Hematopoietic multipotent progenitor cell treated with erythropoietin and hydrocortisone succinate and interleukin-3 and kit ligand, for 17 days (in vitro differentiated cells): ENCODE data around the gene RRP1.
"Not testable (repeated sequence)": the region's sequence is repeated elsewhere in the genome, so short reads cannot be mapped to it uniquely, and the experiment has no call there.

ENCODE experiments used
- DNase-seq: peaks from one replicate; pipeline ENCODE4 v3.0.0-alpha.2; 2015; ENCODE audit warnings: low spot score

Gene RRP1

DNA sequence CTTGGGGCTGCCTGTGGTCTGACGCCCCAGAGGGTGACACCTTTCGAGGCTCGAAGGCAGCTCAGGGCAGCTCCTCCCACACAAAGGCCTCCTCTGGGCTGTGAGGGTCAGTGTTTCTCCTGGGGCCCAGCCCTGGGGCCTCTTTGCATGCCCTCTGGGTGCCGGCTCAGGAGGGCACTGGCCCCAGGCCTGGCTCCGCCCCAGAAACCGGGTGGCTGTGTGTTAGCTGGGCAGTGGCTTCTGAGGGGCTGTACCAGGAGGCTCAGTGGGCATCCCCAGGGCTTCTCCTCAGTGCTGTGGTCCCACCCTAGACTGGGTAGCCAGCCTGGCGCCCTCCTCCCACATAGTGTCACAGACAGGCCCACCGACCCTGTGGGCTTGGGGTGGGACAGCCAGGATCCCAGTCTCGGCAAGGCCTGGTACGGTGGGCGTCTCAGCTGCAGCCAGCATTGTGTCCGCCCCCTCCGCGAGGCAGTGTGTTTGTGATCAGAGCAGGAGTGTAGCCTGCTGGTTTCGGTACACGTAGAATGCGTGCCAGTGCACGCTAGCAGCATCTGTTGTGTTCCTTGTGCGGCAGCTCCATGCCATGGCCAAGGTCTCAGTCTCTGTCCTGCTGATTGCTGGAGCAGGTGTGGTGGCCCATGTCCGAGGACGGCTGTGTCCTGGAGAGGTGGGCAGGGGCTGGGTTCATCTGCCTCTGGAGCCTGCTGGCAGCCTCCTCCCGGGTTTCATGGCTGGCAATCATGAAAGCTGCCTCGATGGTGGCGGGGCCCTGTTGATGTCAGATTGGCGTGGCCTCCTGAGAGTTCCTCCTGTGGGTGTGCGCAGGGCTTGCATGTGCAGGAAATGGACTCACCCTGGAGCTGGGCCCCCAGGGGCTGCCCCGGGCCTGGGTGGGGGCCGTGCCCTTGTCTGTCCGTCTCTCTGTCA is 28.0 kb downstream of the RRP1 start:
- DNase-seq: no peak

DNA sequence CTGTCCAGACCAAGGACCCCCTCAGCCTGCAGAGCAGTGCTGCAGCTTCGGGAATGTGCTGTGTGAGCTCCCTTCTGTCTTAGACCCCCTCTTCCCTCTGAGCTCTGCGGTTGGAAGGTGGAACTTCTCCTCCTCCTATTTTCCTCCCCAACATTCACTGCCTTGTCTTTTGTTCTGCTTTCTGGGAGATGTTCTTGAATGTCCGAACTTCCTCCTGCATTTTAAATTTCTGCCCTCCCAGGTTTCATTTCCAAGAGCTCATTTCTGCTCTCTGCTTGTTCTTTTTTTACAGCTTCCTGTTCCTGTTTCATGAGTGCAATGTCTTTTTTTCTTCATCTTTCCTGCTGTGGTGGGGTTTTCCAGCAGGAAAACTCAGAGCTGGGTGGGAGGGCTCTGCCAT is 29.3 kb downstream of the RRP1 start:
- DNase-seq: no peak

DNA sequence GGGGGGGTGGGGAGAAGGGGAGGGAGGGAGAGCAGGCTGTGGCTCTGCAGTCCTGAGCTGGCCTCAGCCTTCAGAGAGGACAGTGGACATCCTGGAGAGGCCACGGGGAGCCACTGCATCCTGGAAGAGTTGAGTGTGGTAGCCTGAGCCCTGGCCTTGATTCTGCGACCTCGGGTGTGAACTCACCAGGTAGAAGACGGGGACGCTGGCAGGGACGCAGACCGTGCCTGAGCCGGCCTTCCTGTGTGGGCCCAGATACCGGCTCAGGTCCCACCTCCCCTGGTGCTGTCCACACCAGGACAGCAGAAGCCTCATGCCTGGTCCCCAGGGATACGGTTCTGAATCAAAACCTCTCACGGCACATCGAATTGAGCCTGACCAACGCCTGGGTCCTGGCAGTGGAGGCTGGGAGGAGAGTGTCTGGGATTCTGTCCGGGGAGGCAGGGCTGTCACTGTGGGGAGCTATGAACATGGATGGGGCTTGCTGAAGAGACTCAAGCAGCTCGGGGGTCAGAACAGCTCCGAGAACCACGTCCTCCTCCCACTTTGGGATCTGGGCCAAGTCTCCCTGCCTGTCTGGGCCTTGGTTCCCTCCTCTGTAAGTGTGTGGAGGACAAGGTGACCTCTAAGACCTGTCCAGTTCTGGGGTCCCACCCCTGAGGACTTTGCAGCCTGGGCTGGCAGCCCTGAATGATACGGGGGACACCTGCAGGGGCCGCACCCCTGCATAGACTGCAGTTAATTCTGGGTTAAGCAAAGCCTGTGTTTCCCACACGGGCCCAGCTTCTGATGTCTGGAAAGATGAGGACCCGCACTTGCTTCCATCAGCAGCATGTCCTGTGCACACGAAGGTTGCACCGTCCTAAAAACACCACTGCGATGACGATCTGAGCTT is 30.4 kb downstream of the RRP1 start:
- no peak for DNase-seq

DNA sequence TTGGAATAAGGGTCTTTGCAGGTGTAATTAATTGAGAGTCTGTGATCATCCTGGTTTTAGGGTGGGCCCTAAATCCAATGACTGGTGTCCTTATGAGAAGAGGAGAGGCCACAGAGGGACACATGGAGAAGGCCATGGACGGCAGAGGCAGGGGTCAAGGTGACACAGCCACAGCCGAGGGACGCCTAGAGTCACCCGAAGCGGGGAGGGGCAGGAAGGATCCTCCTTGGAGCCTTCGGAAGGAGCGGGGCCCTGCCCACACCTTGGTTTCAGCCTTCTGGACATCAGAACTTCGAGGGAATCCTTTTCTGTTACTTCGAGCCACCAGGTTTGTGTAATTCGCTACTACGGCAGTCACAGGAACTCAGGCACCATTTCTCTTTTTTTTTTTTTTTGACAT is 31.1 kb downstream of the RRP1 start:
- DNase-seq: no peak

DNA sequence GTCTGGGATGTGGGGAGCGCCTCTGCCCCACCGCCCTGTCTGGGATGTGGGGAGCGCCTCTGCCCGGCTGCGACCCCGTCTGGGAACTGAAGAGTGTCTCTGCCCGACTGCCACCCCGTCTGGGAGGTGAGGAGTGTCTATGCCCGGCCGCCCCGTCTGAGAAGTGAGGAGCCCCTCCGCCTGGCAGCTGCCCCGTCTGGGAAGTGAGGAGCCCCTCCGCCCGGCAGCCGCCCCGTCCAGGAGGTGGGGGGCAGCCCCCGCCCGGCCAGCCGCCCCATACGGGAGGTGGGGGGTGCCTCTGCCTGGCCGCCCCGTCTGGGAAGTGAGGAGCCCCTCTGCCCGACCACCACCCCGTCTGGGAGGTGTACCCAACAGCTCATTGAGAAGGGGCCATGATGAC is 32.8 kb downstream of the RRP1 start:
- not testable (repeated sequence) for DNase-seq

DNA sequence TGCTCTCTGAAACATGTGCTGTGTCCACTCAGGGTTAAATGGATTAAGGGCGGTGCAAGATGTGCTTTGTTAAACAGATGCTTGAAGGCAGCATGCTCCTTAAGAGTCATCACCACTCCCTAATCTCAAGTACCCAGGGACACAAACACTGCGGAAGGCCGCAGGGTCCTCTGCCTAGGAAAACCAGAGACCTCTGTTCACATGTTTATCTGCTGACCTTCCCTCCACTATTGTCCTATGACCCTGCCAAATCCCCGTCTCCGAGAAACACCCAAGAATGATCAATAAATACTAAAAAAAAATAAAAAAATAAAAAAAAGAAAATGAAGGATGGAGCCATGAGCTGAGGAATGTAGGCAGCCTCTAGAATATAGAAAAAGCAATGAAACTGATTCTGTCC is 33.4 kb downstream of the RRP1 start:
- DNase-seq: not testable (repeated sequence)

DNA sequence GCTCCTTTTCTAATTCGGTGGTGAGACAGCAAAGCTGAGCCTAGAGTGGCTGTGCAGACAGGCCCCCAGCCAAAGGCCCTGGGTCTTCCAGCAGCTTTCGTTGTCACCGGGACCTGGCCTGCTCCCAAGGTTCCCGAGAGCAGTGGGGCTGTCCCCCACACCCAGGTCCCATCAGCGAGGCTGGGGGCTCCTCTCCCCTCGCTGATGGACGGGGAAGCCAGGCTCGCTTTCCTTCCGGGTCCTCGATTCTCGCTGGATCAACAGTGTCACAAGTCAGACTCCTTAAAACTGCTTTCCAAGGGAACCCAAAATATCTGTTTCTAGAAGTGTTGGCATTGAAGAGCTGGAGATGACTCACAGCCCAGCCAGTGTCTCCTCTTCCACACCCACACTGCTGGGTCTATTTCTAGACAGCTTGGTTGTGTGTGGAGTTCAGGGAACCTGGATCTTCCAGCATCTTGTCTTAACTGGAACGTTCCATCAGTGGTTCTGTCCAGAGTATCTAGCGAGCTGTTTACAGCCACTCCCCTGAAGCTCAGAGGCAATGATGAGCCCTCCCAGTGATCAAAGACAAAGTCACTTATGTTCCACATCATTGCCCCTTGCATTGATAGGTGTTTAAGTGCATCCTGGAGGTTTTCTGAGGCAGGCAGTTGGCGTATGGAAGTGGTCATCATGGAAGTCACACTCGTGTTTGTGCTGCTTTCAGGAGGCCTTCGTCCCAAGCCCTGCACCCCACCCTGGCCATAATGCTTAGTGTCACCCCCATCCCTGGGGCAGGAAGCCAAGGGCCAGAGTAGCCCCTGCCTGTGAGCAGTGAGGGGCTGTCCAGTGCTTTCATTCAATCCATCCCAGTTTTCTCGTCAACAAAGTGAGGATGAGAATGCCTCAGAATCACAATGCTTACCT is 35.2 kb downstream of the RRP1 start:
- DNase-seq: no peak

DNA sequence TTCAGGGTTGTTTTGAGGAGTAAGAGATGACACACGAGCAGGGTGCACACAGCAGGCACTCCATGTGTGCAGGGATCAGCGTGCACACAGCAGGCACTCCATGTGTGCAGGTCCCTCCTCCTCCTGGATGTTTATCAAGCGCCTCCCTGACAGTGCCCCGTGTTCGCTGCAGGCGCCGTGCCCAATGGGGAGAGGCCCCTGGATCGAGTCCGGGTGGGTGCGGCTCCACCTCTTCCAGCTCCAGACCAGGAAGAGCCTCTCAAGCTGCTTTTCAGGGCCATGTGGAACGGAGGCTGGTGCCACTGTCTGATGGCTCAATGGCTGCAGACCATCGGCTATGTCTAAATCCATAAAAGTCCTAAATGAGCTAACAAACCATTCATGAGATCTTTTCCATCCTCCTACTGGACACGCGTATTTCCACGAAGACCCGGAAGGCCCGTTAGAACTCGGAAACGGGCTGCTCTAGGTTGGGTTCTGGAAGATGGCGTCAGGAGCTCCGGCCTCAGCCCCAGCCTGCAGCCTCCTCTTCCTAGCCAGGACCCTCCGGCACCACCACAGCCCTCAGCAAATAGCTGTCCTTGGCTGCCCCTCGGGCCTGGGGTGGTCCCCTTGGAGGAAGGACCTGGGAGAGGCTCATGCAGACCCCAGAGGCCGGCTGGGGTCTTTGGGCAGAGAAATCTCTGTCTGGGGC is 36.0 kb downstream of the RRP1 start:
- no peak for DNase-seq

DNA sequence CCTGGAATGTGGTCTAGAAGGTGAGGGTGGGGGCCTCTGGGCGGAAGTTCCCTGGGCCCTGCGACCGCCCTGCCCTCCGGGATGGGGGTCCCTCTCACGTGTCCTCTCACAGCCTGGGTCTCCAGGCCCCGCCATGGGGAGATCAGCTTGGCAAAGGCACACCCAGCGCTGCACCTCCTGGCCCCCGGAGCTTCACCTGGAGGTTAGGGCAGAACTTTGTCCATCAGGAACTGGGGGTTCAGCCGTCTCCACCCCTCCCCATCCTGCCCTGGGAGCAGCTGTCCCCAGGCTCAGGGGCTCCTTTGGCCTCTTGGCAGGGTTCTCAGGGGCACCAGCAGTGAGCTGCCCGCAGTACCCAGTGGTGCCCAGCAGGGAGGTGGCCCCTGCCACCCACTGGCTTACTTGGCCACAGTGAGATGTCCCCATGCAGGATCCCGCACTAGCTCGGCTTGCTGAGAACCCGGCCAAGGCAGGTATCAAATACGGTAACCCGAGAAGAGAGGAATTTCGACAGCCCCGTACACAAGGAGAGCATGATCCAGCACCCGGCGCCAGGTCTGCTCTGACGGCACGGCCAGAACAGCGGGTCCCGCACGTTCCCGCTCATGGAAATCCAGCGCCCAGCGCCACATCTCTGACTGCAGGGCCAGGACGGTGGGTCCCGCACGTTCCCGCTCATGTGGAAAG is 36.7 kb downstream of the RRP1 start:
- no peak for DNase-seq

DNA sequence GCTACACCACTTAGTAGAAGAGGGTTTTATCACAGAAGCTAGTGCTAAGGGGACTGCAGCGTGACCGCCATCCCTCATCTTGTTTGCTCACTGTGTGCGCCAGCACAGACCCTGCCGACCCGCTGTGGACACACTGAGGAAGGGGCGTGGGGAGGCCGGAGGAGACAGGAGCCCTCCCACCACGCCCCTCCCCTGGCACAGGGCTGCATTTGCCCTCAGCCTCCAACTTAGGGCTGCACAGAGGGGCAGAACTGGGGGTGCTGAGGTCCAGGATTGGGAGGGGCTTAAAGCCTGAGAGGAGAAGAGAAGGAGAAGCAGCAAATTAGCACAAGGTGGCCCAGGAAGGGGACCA is 37.2 kb downstream of the RRP1 start:
- DNase-seq: no peak

DNA sequence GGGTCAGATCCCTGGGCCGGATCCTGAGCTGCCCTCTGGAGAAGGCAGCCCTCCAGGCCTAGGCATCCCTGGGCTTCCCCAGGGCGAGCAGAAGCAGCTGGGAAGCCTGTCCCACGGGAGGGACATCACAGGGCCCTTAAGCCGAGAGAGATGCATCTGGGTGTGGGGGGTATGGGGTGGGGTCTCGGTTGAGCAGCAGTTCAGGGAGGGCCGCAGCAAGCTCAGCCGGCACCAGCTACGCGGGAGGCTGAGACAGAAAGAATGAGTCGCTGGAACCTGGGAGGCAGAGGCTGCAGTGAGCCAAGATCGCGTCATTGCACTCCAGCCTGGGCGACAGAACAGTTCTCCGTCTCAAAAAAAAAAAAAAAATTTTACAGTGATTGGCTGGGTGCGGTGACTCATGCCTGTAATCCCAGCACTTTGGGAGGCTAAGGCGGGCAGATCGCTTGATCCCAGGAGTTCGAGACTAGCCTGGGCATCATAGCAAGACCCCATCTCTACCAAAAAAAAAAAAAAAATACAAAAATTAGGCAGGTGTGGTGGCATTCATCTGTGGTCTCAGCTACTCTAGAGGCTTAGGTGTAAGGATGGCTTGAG is 37.7 kb downstream of the RRP1 start:
- no peak for DNase-seq

DNA sequence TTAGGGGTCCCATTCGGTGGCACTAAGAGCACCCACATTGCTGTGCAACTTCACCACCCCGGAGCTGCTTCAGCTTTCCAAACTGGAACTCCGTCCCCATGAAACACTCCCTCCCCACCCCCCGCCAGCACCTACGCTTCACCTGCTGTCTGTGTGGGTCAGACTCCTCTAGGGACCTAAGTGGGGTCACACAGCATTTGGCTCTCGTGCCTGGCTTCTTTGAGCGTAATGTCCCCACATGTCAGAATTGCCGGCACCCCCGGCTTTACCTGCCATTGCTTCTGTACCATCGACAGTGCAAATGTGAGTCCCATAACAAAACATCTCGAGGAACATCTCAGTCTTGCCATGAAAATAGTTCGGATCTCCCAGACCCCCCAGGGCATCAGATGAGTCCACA is 39.8 kb downstream of the RRP1 start:
- no peak for DNase-seq

DNA sequence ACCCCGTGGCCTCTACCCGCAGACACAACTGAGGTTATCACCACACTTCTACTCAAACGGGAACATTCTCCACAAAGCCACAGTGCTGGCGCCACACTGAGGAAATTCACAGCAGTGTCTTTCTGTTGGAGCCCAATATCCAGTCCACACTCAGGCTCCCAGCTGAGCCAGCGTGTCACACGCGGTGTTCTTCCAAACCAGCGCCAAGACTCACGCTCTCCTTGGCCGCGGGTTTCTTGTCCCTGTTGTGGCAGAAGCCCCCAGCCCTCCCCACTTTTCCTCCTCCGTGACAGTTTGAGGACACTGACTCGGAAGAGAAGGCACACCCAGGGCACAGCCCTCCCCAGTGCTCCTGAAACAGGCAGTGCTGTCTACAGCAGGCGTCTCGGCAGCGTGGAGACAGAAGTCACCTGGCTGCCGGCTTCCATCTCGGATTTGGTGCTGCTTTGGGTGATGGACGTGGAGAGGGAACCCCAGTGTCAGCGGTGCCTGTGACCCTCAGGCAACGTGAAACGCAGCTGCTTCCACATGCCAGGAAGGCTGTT is 40.3 kb downstream of the RRP1 start:
- no peak for DNase-seq

DNA sequence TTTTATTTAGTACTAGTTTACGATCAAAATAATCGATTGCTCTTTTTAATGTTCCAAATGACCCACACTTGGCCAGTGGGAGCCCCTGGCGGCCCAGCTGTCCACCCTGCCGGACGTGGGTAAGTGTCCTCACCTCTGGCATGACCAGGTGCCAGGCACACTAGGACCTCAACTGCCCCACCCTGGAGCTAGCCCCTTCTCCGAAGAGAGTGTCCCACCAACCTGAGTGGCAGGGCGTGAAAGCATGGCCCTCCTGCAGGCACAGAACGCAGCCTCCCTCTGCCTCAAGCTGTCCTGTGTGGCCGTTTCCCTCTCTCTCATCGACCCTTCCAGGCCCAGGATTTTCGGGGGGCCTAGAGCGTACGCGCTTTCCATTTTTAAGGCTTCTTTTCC is 42.8 kb downstream of the RRP1 start:
- no peak for DNase-seq

DNA sequence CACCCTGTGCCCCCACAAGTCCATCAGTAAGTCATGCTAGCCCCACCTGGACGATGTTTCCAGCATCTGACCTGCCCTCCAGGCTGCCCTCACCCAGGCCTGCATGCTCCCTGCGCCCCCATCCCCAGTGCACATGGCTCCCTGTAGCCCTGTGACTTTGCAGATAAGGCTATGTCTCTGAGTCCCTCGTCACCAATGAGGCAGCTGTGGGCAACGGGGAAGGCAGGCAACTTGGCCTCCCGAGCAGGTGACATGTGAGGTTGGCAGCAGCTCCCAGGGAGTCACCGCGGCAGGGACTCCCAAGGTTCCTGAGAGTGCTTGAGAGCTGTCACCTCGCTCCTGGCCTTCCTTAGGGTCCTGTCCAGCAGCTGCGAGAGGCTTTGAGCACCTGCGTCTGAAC is 43.3 kb downstream of the RRP1 start:
- no peak for DNase-seq

DNA sequence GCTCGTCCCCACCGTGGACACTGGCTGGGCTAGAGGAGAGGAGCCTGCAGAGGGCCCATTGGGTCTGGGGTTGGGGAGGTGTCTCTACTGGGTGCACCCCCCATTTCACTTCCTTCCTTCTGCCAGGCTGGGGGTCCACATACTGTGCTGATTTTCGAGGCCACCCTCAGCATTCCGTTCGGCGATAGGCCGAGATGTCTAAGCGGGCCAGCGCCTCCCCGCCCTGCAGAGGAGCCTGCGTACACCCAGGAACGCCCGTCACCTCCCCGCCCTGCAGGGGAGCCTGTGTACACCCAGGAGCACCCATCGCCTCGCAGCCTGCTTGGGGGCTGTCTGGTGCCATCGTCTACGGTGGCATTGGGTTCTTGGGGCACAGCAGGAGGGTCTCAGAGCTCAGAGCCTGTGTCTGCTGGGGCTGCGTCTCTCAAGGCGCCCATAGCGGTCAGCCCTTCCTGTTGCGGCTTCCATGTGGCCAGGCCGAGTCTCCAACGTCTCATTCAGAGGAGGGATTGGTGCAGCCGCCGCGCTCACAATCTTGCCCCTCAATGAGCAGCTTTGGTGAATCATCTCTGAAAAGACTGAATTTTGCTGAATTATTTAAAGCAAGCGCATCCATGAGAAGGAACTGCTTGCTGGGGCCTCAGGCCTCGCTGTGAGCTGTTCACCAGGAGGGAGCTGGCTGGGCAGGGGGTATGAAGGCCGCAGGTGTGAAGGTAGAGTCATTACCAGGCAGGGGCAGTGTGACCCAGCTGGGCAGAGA is 44.9 kb downstream of the RRP1 start:
- no peak for DNase-seq

DNA sequence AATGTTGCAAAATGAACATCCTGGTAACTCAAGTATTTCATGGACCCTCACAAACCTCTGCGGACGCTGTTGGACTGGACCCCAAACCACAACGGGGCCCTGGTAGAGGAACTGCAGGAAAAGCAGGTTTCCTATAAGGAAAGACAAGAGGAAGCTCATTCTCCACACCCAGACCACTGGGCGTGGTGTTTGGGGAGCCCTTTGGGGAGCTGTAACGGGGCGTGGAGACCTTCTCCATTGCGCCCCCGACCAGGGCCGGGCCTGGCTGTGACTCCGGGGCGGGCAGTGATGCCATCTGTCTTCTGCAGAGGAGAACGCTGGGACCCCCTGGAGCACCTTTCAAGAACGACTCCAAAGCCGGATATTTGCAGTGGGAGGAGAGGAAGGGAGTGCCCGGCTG is 45.7 kb downstream of the RRP1 start:
- DNase-seq: no peak

DNA sequence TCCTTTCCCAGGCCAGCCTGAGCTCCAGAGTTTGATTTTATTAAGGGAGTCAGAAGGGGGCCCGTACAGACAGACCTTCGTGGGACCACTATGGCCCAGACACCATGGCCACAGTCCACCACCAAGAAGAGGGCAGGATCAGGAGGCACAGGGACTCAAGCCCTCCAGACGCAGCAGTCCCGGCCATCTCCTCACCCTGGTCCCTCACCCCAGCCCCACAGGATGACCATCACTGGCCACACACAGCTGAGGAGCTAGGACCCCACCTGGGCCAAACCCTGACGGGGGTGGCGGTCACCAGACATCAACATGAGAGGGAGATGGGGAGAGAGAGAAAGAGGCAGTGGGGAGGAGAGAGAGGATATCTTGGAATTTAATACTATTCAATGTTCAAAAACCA is 46.5 kb downstream of the RRP1 start:
- no peak for DNase-seq

DNA sequence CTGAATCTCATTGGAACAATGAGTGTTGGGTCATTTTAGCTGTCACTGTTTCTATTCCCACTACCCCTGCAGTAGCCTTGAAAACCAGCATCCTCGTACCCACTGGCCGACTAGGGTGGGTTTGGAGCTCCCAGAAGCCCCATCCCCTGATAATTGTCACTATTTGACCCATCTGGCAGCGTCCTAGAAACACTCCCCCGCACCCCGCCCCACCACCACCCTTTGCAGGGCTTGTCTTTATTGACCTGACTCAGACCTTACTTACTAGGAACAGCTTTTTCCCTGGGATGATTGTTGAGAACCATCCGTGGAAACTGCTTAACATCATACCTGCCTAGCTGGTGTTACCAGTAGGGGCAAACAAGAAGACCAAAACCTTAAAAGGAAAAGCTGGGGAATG is 47.2 kb downstream of the RRP1 start:
- no peak for DNase-seq

DNA sequence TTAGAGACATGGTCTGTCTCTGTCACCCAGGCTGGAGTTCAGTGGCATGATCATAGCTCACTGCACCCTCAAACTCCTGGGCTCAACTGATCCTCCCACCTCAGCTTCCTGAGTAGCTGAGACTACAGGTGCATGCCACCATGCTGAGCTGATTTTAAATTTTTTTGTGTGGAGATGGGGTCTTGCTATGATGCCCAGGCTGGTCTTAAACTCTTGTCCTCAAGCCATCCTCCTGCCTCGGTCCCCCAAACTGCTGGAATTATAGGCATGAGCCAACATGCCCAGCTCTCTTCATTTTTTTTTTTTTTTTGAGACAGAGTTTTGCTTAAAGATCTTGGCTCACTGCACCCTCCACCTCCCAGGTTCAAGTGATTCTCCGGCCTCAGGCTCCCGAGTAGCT is 50.9 kb downstream of the RRP1 start:
- DNase-seq: no peak
